Measurements from ENCODE around the gene NAT16. TPM values are rescaled to one million over a fixed set of nuclear protein-coding genes. Genes with fewer than 3 reads are reported as not detected.

NAT16 gene
- total RNA-seq, 1 donor from 2014 or later: 0.16 TPM

- Mint-ChIP-seq H3K4me3 (ENCODE audit: unreplicated experiment) (no peak overlapping the region), H3K4me1 (ENCODE audit: low read depth, unreplicated experiment) (peaks cover 13% of the 10 kb centered on the region), H3K9me3 (ENCODE audit: unreplicated experiment) (peaks cover 7% of the 10 kb centered on the region), H3K27me3 (ENCODE audit: low read depth, unreplicated experiment) (peaks cover 75% of the 10 kb centered on the region), H3K36me3 (ENCODE audit: low read depth, unreplicated experiment) (no peaks in the 10 kb centered on the region), H3K27ac (ENCODE audit: unreplicated experiment) (no peak overlapping the region)
- DNase-seq (ENCODE audit: low read depth): no peak
- TF ChIP-seq EZH2 (IDR thresholded peaks at IDR 0.05; ENCODE audit: insufficient read depth, low read length) (no peak), CTCF (IDR thresholded peaks at IDR 0.05; ENCODE audit: insufficient read depth, low read depth, low read length) (no peak)
- Histone ChIP-seq H4K20me1 (ENCODE audit: insufficient read depth, low read length) (peaks cover 1% of the 10 kb centered on the region), H3K9ac (ENCODE audit: low read length) (no peak overlapping the region), H3K79me2 (ENCODE audit: insufficient read depth, low read length) (no peaks in the 10 kb centered on the region), H3K4me3 (ENCODE audit: insufficient read depth, low read depth, low read length) (no peak overlapping the region), H3K4me2 (ENCODE audit: low read length) (no peak overlapping the region), H3K36me3 (ENCODE audit: insufficient read depth, low read length) (no peaks in the 10 kb centered on the region), H3K4me1 (ENCODE audit: insufficient read depth, low read length) (peaks cover 21% of the 10 kb centered on the region), H3K9me3 (ENCODE audit: insufficient read depth, low read depth, low read length) (peaks cover 6% of the 10 kb centered on the region), H2AFZ (ENCODE audit: low read depth, low read length) (no peak overlapping the region), H3K27ac (ENCODE audit: low read depth, low read length) (no peak overlapping the region), H3K27me3 (ENCODE audit: insufficient read depth, low read length) (peaks cover 77% of the 10 kb centered on the region)
- no peak for FAIRE-seq
Observed at GRCh38 chr7:101175664-101176063, 4.4 kb downstream of the NAT16 start.

- H3K4me3 ChIP-seq (ENCODE audit: insufficient read depth, low read depth, low read length): no peak overlapping the region
Observed at GRCh38 chr7:101174322-101174854, 5.7 kb downstream of the NAT16 start.

More at GRCh38 chr7:101174322-101174854, 5.7 kb downstream of the NAT16 start:
- H3K27ac Mint-ChIP-seq (ENCODE audit: unreplicated experiment): no peak overlapping the region
- Histone ChIP-seq H3K9me3 (ENCODE audit: insufficient read depth, low read depth, low read length) (peaks cover 6% of the 10 kb centered on the region), H3K27ac (ENCODE audit: low read depth, low read length) (no peak overlapping the region), H3K4me2 (ENCODE audit: low read length) (peak overlapping the region; percentile 75), H3K27me3 (ENCODE audit: insufficient read depth, low read length) (peaks cover 81% of the 10 kb centered on the region), H3K9ac (ENCODE audit: low read length) (no peak overlapping the region), H3K4me1 (ENCODE audit: insufficient read depth, low read length) (peaks cover 30% of the 10 kb centered on the region), H2AFZ (ENCODE audit: low read depth, low read length) (no peak overlapping the region), H3K79me2 (ENCODE audit: insufficient read depth, low read length) (no peaks in the 10 kb centered on the region), H4K20me1 (ENCODE audit: insufficient read depth, low read length) (peaks cover 8% of the 10 kb centered on the region), H3K36me3 (ENCODE audit: insufficient read depth, low read length) (no peaks in the 10 kb centered on the region)
- no peak for TF ChIP-seq CTCF (IDR thresholded peaks at IDR 0.05; ENCODE audit: insufficient read depth, low read depth, low read length)
- TF ChIP-seq EZH2 (IDR thresholded peaks at IDR 0.05; ENCODE audit: insufficient read depth, low read length): peak; percentile 80
- FAIRE-seq (no peak), DNase-seq (ENCODE audit: low read depth) (no peak)
- H3K4me1 Mint-ChIP-seq (ENCODE audit: low read depth, unreplicated experiment): peaks cover 21% of the 10 kb centered on the region
- H3K36me3 Mint-ChIP-seq (ENCODE audit: low read depth, unreplicated experiment): no peaks in the 10 kb centered on the region
- H3K27me3 Mint-ChIP-seq (ENCODE audit: low read depth, unreplicated experiment): peaks cover 77% of the 10 kb centered on the region
- H3K4me3 Mint-ChIP-seq (ENCODE audit: unreplicated experiment): no peak overlapping the region
- H3K9me3 Mint-ChIP-seq (ENCODE audit: unreplicated experiment): peaks cover 11% of the 10 kb centered on the region

Measured in astrocyte (in vitro differentiated cells and primary cell).